ENCODE results near the gene UGCG.
"Not testable (repeated sequence)": the region's sequence is repeated elsewhere in the genome, so short reads cannot be mapped to it uniquely, and the experiment has no call there.

UGCG gene

GRCh38 chr9:111900151-111900857 is 3.7 kb downstream of the UGCG start:
- Mint-ChIP-seq H3K9me3 (no peaks in the 10 kb centered on the region), H3K27ac (no peak overlapping the region), H3K27me3 (no peaks in the 10 kb centered on the region), H3K4me3 (no peak overlapping the region), H3K4me1 (peaks cover 19% of the 10 kb centered on the region), H3K36me3 (no peaks in the 10 kb centered on the region)
- no peak for DNase-seq (ENCODE audit: low spot score in 2 of 2)
- no peak for ATAC-seq (ENCODE audit: low read depth)

- ATAC-seq (ENCODE audit: low read depth) (no peak), DNase-seq (ENCODE audit: low spot score in 2 of 2) (no peak)
- Mint-ChIP-seq H3K9me3 (no peaks in the 10 kb centered on the region), H3K4me1 (peaks cover 22% of the 10 kb centered on the region), H3K27ac (no peak overlapping the region), H3K36me3 (peaks cover 1% of the 10 kb centered on the region), H3K27me3 (no peaks in the 10 kb centered on the region), H3K4me3 (no peak overlapping the region)
Observed at GRCh38 chr9:111900858-111901612, 4.4 kb downstream of the UGCG start.

- Mint-ChIP-seq H3K4me1 (peaks cover 34% of the 10 kb centered on the region), H3K36me3 (peaks cover 8% of the 10 kb centered on the region), H3K27me3 (no peaks in the 10 kb centered on the region), H3K9me3 (no peaks in the 10 kb centered on the region), H3K27ac (no peak overlapping the region), H3K4me3 (no peak overlapping the region)
- DNase-seq (ENCODE audit: low spot score in 2 of 2) (no peak), ATAC-seq (ENCODE audit: low read depth) (no peak)
Observed at GRCh38 chr9:111902391-111903139, 6.0 kb downstream of the UGCG start.

GRCh38 chr9:111903535-111903934 is 6.9 kb downstream of the UGCG start:
- Mint-ChIP-seq H3K27ac (peak overlapping the region; percentile 74), H3K4me3 (peak overlapping the region; percentile 39), H3K36me3 (peaks cover 11% of the 10 kb centered on the region), H3K4me1 (peaks cover 42% of the 10 kb centered on the region)
- not testable (repeated sequence) for H3K9me3 Mint-ChIP-seq; H3K27me3 Mint-ChIP-seq; ATAC-seq (ENCODE audit: low read depth); DNase-seq (ENCODE audit: low spot score in 2 of 2)

GRCh38 chr9:111904026-111904425 is 7.4 kb downstream of the UGCG start:
- peak overlapping the region; percentile 74 for H3K27ac Mint-ChIP-seq
- no peaks in the 10 kb centered on the region for H3K27me3 Mint-ChIP-seq
- DNase-seq (ENCODE audit: low spot score in 2 of 2) (no peak), ATAC-seq (ENCODE audit: low read depth) (no peak)
- peak overlapping the region; percentile 39 for H3K4me3 Mint-ChIP-seq
- peaks cover 11% of the 10 kb centered on the region for H3K36me3 Mint-ChIP-seq
- no peaks in the 10 kb centered on the region for H3K9me3 Mint-ChIP-seq
- peaks cover 45% of the 10 kb centered on the region for H3K4me1 Mint-ChIP-seq

GRCh38 chr9:111904891-111905291 is 8.3 kb downstream of the UGCG start:
- no peak for ATAC-seq (ENCODE audit: low read depth)
- Mint-ChIP-seq H3K36me3 (peaks cover 11% of the 10 kb centered on the region), H3K4me1 (peaks cover 51% of the 10 kb centered on the region), H3K4me3 (peak overlapping the region; percentile 22), H3K27me3 (no peaks in the 10 kb centered on the region), H3K9me3 (no peaks in the 10 kb centered on the region), H3K27ac (peak overlapping the region; percentile 74)
- no peak for DNase-seq (ENCODE audit: low spot score in 2 of 2)

- Mint-ChIP-seq H3K27ac (peak overlapping the region; percentile 45), H3K4me1 (peaks cover 62% of the 10 kb centered on the region), H3K4me3 (peak overlapping the region; percentile 52), H3K27me3 (no peaks in the 10 kb centered on the region), H3K9me3 (no peaks in the 10 kb centered on the region), H3K36me3 (peaks cover 13% of the 10 kb centered on the region)
- DNase-seq (ENCODE audit: low spot score in 2 of 2) = no peak
- no peak for ATAC-seq (ENCODE audit: low read depth)
Observed at GRCh38 chr9:111907147-111907546, 10.5 kb downstream of the UGCG start.

- Mint-ChIP-seq H3K9me3 (no peaks in the 10 kb centered on the region), H3K4me3 (peak overlapping the region; percentile 62), H3K27ac (peak overlapping the region; percentile 87), H3K4me1 (peaks cover 68% of the 10 kb centered on the region), H3K36me3 (peaks cover 14% of the 10 kb centered on the region), H3K27me3 (no peaks in the 10 kb centered on the region)
- DNase-seq (ENCODE audit: low spot score in 2 of 2) = no peak
- peak; percentile 83 for ATAC-seq (ENCODE audit: low read depth)
Observed at GRCh38 chr9:111909444-111909843, 12.8 kb downstream of the UGCG start.

- no peaks in the 10 kb centered on the region for H3K27me3 Mint-ChIP-seq
- H3K4me1 Mint-ChIP-seq = peaks cover 68% of the 10 kb centered on the region
- DNase-seq (ENCODE audit: low spot score in 2 of 2) (no peak), ATAC-seq (ENCODE audit: low read depth) (no peak)
- no peaks in the 10 kb centered on the region for H3K9me3 Mint-ChIP-seq
- H3K36me3 Mint-ChIP-seq = peaks cover 17% of the 10 kb centered on the region
- H3K27ac Mint-ChIP-seq = peak overlapping the region; percentile 87
- H3K4me3 Mint-ChIP-seq = peak overlapping the region; percentile 53
Observed at GRCh38 chr9:111910428-111910827, 13.8 kb downstream of the UGCG start.

GRCh38 chr9:111913159-111913558 is 16.5 kb downstream of the UGCG start:
- Mint-ChIP-seq H3K4me1 (peaks cover 61% of the 10 kb centered on the region), H3K36me3 (peaks cover 14% of the 10 kb centered on the region)

GRCh38 chr9:111914749-111915424 is 18.3 kb downstream of the UGCG start:
- Mint-ChIP-seq H3K27ac (peak overlapping the region; percentile 86), H3K9me3 (no peaks in the 10 kb centered on the region), H3K36me3 (peaks cover 18% of the 10 kb centered on the region), H3K4me3 (peak overlapping the region; percentile 61), H3K27me3 (no peaks in the 10 kb centered on the region), H3K4me1 (peaks cover 56% of the 10 kb centered on the region)
- DNase-seq (ENCODE audit: low spot score in 2 of 2) (no peak), ATAC-seq (ENCODE audit: low read depth) (no peak)

More at GRCh38 chr9:111913159-111913558, 16.5 kb downstream of the UGCG start:
- H3K9me3 Mint-ChIP-seq = no peaks in the 10 kb centered on the region
- DNase-seq (ENCODE audit: low spot score in 2 of 2) = no peak
- peak overlapping the region; percentile 39 for H3K4me3 Mint-ChIP-seq
- ATAC-seq (ENCODE audit: low read depth) = peak; percentile 25
- H3K27ac Mint-ChIP-seq = no peak overlapping the region
- no peaks in the 10 kb centered on the region for H3K27me3 Mint-ChIP-seq

- peaks cover 56% of the 10 kb centered on the region for H3K4me1 Mint-ChIP-seq
- H3K4me3 Mint-ChIP-seq = peak overlapping the region; percentile 46
- H3K36me3 Mint-ChIP-seq = peaks cover 18% of the 10 kb centered on the region
- ATAC-seq (ENCODE audit: low read depth) (no peak), DNase-seq (ENCODE audit: low spot score in 2 of 2) (no peak)
- no peaks in the 10 kb centered on the region for H3K9me3 Mint-ChIP-seq
- no peaks in the 10 kb centered on the region for H3K27me3 Mint-ChIP-seq
- H3K27ac Mint-ChIP-seq = peak overlapping the region; percentile 86
Observed at GRCh38 chr9:111915425-111915758, 18.8 kb downstream of the UGCG start.

GRCh38 chr9:111916234-111916645 is 19.6 kb downstream of the UGCG start:
- no peak for DNase-seq (ENCODE audit: low spot score in 2 of 2)
- Mint-ChIP-seq H3K27ac (peak overlapping the region; percentile 86), H3K27me3 (no peaks in the 10 kb centered on the region), H3K4me3 (peak overlapping the region; percentile 38), H3K36me3 (peaks cover 16% of the 10 kb centered on the region), H3K4me1 (peaks cover 49% of the 10 kb centered on the region), H3K9me3 (no peaks in the 10 kb centered on the region)
- peak; percentile 41 for ATAC-seq (ENCODE audit: low read depth)

Measured in memory B cell (primary cell).